Cardiac fibroblast (primary cell): Measurements from ENCODE around the gene GPR33.
A peak's percentile ranks its signal among the peaks of the same experiment; 100 is the strongest.

ENCODE experiments used
- DNase-seq, 2 donors: peaks; one replicate each; pipeline versions ENCODE4 v3.0.0 to v3.0.0-alpha.2; 2010; ENCODE audit warnings: low read depth in 2 of 2
- H3K4me3 ChIP-seq, 2 donors: replicated peaks in 1 of 2; 1 replicate in 1 of 2; 2 replicates in 1 of 2; pipeline ENCODE4 v1.5.1; 2011; ENCODE audit warnings: low read depth in 2 of 2, low read length in 2 of 2, mild to moderate bottlenecking in 2 of 2, moderate library complexity in 1 of 2
- CTCF ChIP-seq: IDR thresholded peaks from one replicate; pipeline ENCODE4 v1.5.1; 2011; ENCODE audit warnings: low read depth, mild to moderate bottlenecking, low read length, inconsistent platforms

Gene GPR33

GRCh38 chr14:31510855-31511254, 23.0 kb upstream of the GPR33 start:
- TF ChIP-seq CTCF = no peak
- no peak overlapping the region for H3K4me3 ChIP-seq
- DNase-seq = no peak

GRCh38 chr14:31510222-31510621, 22.4 kb upstream of the GPR33 start:
- TF ChIP-seq CTCF = no peak
- peak; percentile 32 to 47 for DNase-seq

GRCh38 chr14:31508135-31508534, 20.3 kb upstream of the GPR33 start:
- no peak for TF ChIP-seq CTCF
- DNase-seq = no peak

More at GRCh38 chr14:31510222-31510621, 22.4 kb upstream of the GPR33 start:
- no peak overlapping the region for H3K4me3 ChIP-seq

GRCh38 chr14:31505411-31505810, 17.6 kb upstream of the GPR33 start:
- no peak for TF ChIP-seq CTCF
- no peak overlapping the region for H3K4me3 ChIP-seq
- DNase-seq = peak; percentile 68 to 78

More at GRCh38 chr14:31508135-31508534, 20.3 kb upstream of the GPR33 start:
- no peak overlapping the region for H3K4me3 ChIP-seq

GRCh38 chr14:31501870-31502269, 14.0 kb upstream of the GPR33 start:
- no peak for DNase-seq
- H3K4me3 ChIP-seq = no peak overlapping the region
- TF ChIP-seq CTCF = no peak

- no peak for DNase-seq
- TF ChIP-seq CTCF = no peak
- H3K4me3 ChIP-seq = no peak overlapping the region
Observed at GRCh38 chr14:31492759-31493498, 5.1 kb upstream of the GPR33 start.

- TF ChIP-seq CTCF = no peak
- no peak for DNase-seq
Observed at GRCh38 chr14:31489691-31490090, 1.9 kb upstream of the GPR33 start.

More at GRCh38 chr14:31489691-31490090, 1.9 kb upstream of the GPR33 start:
- no peak overlapping the region for H3K4me3 ChIP-seq
